Measurements from ENCODE around the gene BGN.

BGN gene

GRCh38 chrX:153544727-153545126 lies 49.9 kb downstream of the BGN start:
- ChIA-PET CTCF (no interaction called here), POLR2A (no interaction called here)
- TF ChIP-seq, protein P1, sequence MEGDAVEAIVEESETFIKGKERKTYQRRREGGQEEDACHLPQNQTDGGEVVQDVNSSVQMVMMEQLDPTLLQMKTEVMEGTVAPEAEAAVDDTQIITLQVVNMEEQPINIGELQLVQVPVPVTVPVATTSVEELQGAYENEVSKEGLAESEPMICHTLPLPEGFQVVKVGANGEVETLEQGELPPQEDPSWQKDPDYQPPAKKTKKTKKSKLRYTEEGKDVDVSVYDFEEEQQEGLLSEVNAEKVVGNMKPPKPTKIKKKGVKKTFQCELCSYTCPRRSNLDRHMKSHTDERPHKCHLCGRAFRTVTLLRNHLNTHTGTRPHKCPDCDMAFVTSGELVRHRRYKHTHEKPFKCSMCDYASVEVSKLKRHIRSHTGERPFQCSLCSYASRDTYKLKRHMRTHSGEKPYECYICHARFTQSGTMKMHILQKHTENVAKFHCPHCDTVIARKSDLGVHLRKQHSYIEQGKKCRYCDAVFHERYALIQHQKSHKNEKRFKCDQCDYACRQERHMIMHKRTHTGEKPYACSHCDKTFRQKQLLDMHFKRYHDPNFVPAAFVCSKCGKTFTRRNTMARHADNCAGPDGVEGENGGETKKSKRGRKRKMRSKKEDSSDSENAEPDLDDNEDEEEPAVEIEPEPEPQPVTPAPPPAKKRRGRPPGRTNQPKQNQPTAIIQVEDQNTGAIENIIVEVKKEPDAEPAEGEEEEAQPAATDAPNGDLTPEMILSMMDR (IDR thresholded peaks at IDR 0.05; ENCODE audit: control extremely low read depth, extremely low read depth, low read depth, missing control alignments), result no peak
- DNase-seq (ENCODE audit: extremely low spot score), result no peak

- CTCF ChIA-PET, result interaction anchor here (1.1 to 3.9 kb wide), 4 partner anchors 8 to 121 kb away, joined by 3 to 14 read pairs (median 4); no protein-coding TSS in a partner anchor
- POLR2A ChIA-PET, result no interaction called here
- DNase-seq (ENCODE audit: extremely low spot score), result no peak
- TF ChIP-seq, protein P1 (IDR thresholded peaks at IDR 0.05; ENCODE audit: control extremely low read depth, extremely low read depth, low read depth, missing control alignments), result no peak
These were observed 51.6 kb downstream of the BGN start for GRCh38 chrX:153546386-153546785.

- ChIA-PET POLR2A (no interaction called here), CTCF (interaction anchor here (3.9 kb wide), 1 partner anchor 120 kb away, joined by 14 read pairs; no protein-coding TSS in a partner anchor)
- no peak for DNase-seq (ENCODE audit: extremely low spot score)
- TF ChIP-seq, protein P1 (IDR thresholded peaks at IDR 0.05; ENCODE audit: control extremely low read depth, extremely low read depth, low read depth, missing control alignments), result no peak
These were observed 52.4 kb downstream of the BGN start for GRCh38 chrX:153547195-153547594.

DNA sequence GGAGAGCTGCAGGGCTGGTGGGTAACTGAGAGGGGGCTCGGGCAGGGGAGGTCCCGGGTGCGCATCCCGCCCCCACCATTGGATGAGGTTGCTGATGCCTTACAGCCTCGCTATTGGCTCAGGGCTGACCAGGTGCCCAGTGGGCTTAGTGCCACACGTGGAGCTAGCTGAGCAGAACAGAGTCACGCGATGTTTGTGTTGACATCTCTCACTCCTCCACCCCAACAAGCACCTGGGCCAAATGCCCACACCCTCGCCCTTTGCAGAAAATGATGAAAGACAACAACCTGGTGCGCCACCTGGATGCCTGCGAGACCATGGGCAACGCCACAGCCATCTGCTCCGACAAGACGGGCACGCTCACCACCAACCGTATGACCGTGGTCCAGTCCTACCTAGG lies 54.5 kb downstream of the BGN start:
- ChIA-PET CTCF (interaction anchor here (3.2 to 3.9 kb wide), 2 partner anchors 10 to 118 kb away, joined by 14 to 18 read pairs; no protein-coding TSS in a partner anchor), POLR2A (no interaction called here)
- TF ChIP-seq, protein P1 (IDR thresholded peaks at IDR 0.05; ENCODE audit: control extremely low read depth, extremely low read depth, low read depth, missing control alignments), result no peak
- DNase-seq (ENCODE audit: extremely low spot score), result no peak

DNA sequence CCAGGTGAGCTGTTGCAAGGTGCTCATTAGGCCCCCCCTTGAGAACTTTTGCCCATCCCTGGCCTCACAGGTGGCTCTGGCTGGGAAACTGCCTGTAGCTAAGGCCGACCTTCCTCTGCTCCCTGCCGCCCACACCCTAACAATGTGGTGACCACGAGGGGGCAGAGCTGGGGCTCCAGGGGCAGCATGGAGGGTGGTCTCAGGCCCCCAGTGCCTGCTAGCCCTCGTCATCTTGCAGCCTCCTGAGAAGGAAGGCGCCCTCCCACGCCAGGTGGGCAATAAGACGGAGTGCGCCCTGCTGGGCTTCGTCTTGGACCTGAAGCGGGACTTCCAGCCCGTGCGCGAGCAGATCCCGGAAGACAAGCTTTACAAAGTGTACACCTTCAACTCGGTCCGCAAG lies 55.0 kb downstream of the BGN start:
- ChIA-PET POLR2A (no interaction called here), CTCF (interaction anchor here (3.2 kb wide), 1 partner anchor 10 kb away, joined by 18 read pairs; no protein-coding TSS in a partner anchor)
- TF ChIP-seq, protein P1 (IDR thresholded peaks at IDR 0.05; ENCODE audit: control extremely low read depth, extremely low read depth, low read depth, missing control alignments), result no peak
- no peak for DNase-seq (ENCODE audit: extremely low spot score)

DNA sequence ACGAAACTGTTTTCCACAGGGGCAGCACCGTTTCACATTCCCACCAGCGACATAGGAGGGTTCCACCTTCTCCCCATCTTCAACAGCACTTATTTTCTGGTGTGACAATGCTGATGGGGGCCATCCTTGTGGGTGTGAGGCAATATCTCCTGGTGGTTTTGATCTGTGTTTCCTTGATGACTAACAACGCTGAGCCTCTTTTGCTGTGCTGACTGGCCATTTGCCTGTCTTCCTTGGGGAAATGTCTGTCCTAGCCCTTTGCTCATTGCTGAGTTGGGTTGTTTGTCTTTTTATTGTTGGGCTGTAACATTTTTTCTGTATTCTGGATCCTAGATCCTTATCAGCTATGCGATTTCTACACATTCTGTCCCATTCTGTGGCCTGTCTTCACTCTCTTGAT lies 56.4 kb downstream of the BGN start:
- TF ChIP-seq, protein P1 (IDR thresholded peaks at IDR 0.05; ENCODE audit: control extremely low read depth, extremely low read depth, low read depth, missing control alignments), result no peak
- ChIA-PET POLR2A (no interaction called here), CTCF (interaction anchor here (1.6 kb wide), 1 partner anchor 12 kb away, joined by 7 read pairs; no protein-coding TSS in a partner anchor)
- DNase-seq (ENCODE audit: extremely low spot score), result no peak

All from GM10248 (cell line).